Testis (tissue), 3 donors: ENCODE results near the gene SOCS2. TPM values are rescaled to one million over a fixed set of nuclear protein-coding genes. Genes with fewer than 3 reads are reported as not detected.

Experiments
- DNase-seq: peaks from one replicate; pipeline ENCODE4 v3.0.0-alpha.2; 2019
- H3K27ac ChIP-seq, 2 donors: fragments of 200-600 bp; sonication (generic); one replicate each; pipeline ENCODE4 v1.5.1; 2019
- H3K27me3 ChIP-seq: fragments of 200-600 bp; sonication (generic); one replicate; pipeline ENCODE4 v1.5.1; 2019
- H3K36me3 ChIP-seq: fragments of 200-600 bp; sonication (generic); one replicate; pipeline ENCODE4 v1.5.1; 2017; ENCODE audit warnings: low read depth; ENCODE audit errors: missing control alignments
- H3K4me1 ChIP-seq: fragments of 200-600 bp; sonication (generic); one replicate; pipeline ENCODE4 v1.5.1; 2019
- H3K4me3 ChIP-seq, 2 donors: fragments of 200-600 bp; sonication (generic); one replicate each; pipeline ENCODE4 v1.5.1; 2017 to 2019
- H3K9me3 ChIP-seq: fragments of 200-600 bp; sonication (generic); one replicate; pipeline ENCODE4 v1.5.1; 2017
- CTCF ChIP-seq, 3 experiments: fragments of 450-650 bp in 2 of 3; fragments of 200-600 bp in 1 of 3; sonication (generic) in 1 of 3; IDR thresholded peaks; one replicate each; pipeline ENCODE4 v1.5.1; 2016 to 2019; ENCODE audit warnings: antibody characterized with exemption in 3 of 3, mild to moderate bottlenecking in 2 of 3, moderate library complexity in 1 of 3
- POLR2A ChIP-seq: fragments of 450-650 bp; IDR thresholded peaks from one replicate; pipeline ENCODE4 v1.6.1; 2017; ENCODE audit warnings: antibody characterized with exemption, mild to moderate bottlenecking, moderate library complexity
- WGBS, 2 donors: methylation state at CpG; one replicate each; pipeline ENCODE4 v1.1.5; 2018; 5-methylcytosine and 5-hydroxymethylcytosine counted together
- intact Hi-C: fragments of 100-400 bp; cut with DNase I; formaldehyde crosslinking; loops from one replicate; pipeline ENCODE4 v1.15.1; 2023; ENCODE audit warnings: low total_unique reads
- polyA plus RNA-seq: library from polyadenylated mRNA; stranded (reverse); fragments of 350-450 nt; fragmentation: Illumina TruSeq; extraction: RNeasy Lipid Tissue Mini Kit (QIAGEN cat#74804); gene quantifications from one replicate; pipeline ENCODE4 v1.2.3, GENCODE V29; 2014; ENCODE audit warnings: low read depth, low replicate concordance; ENCODE audit not compliant: insufficient read depth
- total RNA-seq, 2 donors: library from RNA; depleted of rRNA; stranded (reverse); fragments of >200 nt; gene quantifications; one replicate each; pipeline ENCODE4 v1.2.3, GENCODE V29; 2016

SOCS2 gene
- total and polyA plus RNA-seq, 3 donors from 2014 or later, result 19.3 to 25.4 (median 24.1) TPM

- Histone ChIP-seq H3K36me3 (no peaks in the 10 kb centered on the region), H3K9me3 (no peaks in the 10 kb centered on the region), H3K4me1 (no peaks in the 10 kb centered on the region), H3K4me3 (no peak overlapping the region), H3K27ac (no peak overlapping the region), H3K27me3 (no peaks in the 10 kb centered on the region)
- TF ChIP-seq CTCF (IDR thresholded peaks at IDR 0.05) (no peak), POLR2A (no peak)
- no peak for DNase-seq
- intact Hi-C loops, result loop anchor here (5.0 to 10.0 kb wide), 2 partner anchors 509 to 537 kb away; no protein-coding TSS in a partner anchor
- 64 to 95% methylated on average over 3 of the region's 3 CpGs for WGBS, 2 donors
These were observed 6.7 kb upstream of the SOCS2 start for GRCh38 chr12:93565760-93566159.

- TF ChIP-seq CTCF (IDR thresholded peaks at IDR 0.05), result no peak
- no peak overlapping the region for H3K27ac ChIP-seq
- no peak for DNase-seq
- H3K27me3 ChIP-seq, result no peaks in the 10 kb centered on the region
- H3K36me3 ChIP-seq, result no peaks in the 10 kb centered on the region
- 52 to 55% methylated on average over 3 of the region's 3 CpGs for WGBS, 2 donors
- no peak overlapping the region for H3K4me3 ChIP-seq
- H3K9me3 ChIP-seq, result no peaks in the 10 kb centered on the region
- intact Hi-C loops, result loop anchor here (5.0 to 10.0 kb wide), 2 partner anchors 508 to 535 kb away; no protein-coding TSS in a partner anchor
- H3K4me1 ChIP-seq, result no peaks in the 10 kb centered on the region
These were observed 5.3 kb upstream of the SOCS2 start for GRCh38 chr12:93567174-93567573.

- no peak overlapping the region for H3K4me3 ChIP-seq
- H3K27ac ChIP-seq, result no peak overlapping the region
- no peaks in the 10 kb centered on the region for H3K27me3 ChIP-seq
- no peaks in the 10 kb centered on the region for H3K36me3 ChIP-seq
- H3K4me1 ChIP-seq, result no peaks in the 10 kb centered on the region
- intact Hi-C loops, result loop anchor here (5.0 to 10.0 kb wide), 2 partner anchors 507 to 534 kb away; no protein-coding TSS in a partner anchor
- DNase-seq, result no peak
- TF ChIP-seq POLR2A (no peak), CTCF (IDR thresholded peaks at IDR 0.05) (no peak)
- WGBS, 2 donors, result 62 to 75% methylated on average over 3 of the region's 3 CpGs
- H3K9me3 ChIP-seq, result no peaks in the 10 kb centered on the region
These were observed 4.4 kb upstream of the SOCS2 start for GRCh38 chr12:93568091-93568490.

- no peaks in the 10 kb centered on the region for H3K27me3 ChIP-seq
- intact Hi-C loops, result loop anchor here (5.0 to 10.0 kb wide), 2 partner anchors 506 to 533 kb away; no protein-coding TSS in a partner anchor
- WGBS, 2 donors, result 6 to 9% methylated on average over 6 of the region's 6 CpGs
These were observed 3.2 kb upstream of the SOCS2 start for GRCh38 chr12:93569301-93569655.

More at GRCh38 chr12:93569301-93569655, 3.2 kb upstream of the SOCS2 start:
- no peaks in the 10 kb centered on the region for H3K4me1 ChIP-seq
- H3K36me3 ChIP-seq, result no peaks in the 10 kb centered on the region
- peak overlapping the region; percentile 64 to 74 for H3K4me3 ChIP-seq
- H3K9me3 ChIP-seq, result no peaks in the 10 kb centered on the region
- H3K27ac ChIP-seq, result no peak overlapping the region
- TF ChIP-seq CTCF (IDR thresholded peaks at IDR 0.05) (no peak), POLR2A (no peak)
- DNase-seq, result no peak
